NB4 (cell line): Measurements from ENCODE around the gene KIAA1549.

ENCODE experiments used
- CTCF ChIP-seq: IDR thresholded peaks from one replicate; pipeline ENCODE4 v1.5.1; 2012; ENCODE audit warnings: low read depth, low read length
- MAX ChIP-seq: IDR thresholded peaks from 2 replicates; pipeline ENCODE4 v1.6.1; 2011; ENCODE audit warnings: low read depth, low read length
- MYC ChIP-seq: IDR thresholded peaks from 2 replicates; pipeline ENCODE4 v1.6.1; 2011; ENCODE audit warnings: low read depth, low read length
- POLR2A ChIP-seq: IDR thresholded peaks from 2 replicates; pipeline ENCODE4 v1.6.1; 2011; ENCODE audit warnings: mild to moderate bottlenecking; ENCODE audit not compliant: insufficient read length; ENCODE audit errors: extremely low read depth

GRCh38 chr7:138981332-138982203, at the start of gene KIAA1549:
- TF ChIP-seq POLR2A: peak; percentile 17
- no peak for TF ChIP-seq CTCF
- peak; percentile 35; the same call in 1 of the 2 replicates for TF ChIP-seq MAX
- TF ChIP-seq MYC: no peak
